GM18517 (cell line): Measurements from ENCODE around the gene PNMA3.
"Not testable (repeated sequence)": the region's sequence is repeated elsewhere in the genome, so short reads cannot be mapped to it uniquely, and the experiment has no call there.

Experiments used
- ATAC-seq: cut with Tn5 transposase; IDR thresholded peaks from one replicate; pipeline ENCODE4 v1.9.1; 2021; ENCODE audit warnings: mild to moderate bottlenecking, moderate library complexity; ENCODE audit not compliant: unreplicated experiment

The PNMA3 gene, protein sequence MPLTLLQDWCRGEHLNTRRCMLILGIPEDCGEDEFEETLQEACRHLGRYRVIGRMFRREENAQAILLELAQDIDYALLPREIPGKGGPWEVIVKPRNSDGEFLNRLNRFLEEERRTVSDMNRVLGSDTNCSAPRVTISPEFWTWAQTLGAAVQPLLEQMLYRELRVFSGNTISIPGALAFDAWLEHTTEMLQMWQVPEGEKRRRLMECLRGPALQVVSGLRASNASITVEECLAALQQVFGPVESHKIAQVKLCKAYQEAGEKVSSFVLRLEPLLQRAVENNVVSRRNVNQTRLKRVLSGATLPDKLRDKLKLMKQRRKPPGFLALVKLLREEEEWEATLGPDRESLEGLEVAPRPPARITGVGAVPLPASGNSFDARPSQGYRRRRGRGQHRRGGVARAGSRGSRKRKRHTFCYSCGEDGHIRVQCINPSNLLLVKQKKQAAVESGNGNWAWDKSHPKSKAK

DNA sequence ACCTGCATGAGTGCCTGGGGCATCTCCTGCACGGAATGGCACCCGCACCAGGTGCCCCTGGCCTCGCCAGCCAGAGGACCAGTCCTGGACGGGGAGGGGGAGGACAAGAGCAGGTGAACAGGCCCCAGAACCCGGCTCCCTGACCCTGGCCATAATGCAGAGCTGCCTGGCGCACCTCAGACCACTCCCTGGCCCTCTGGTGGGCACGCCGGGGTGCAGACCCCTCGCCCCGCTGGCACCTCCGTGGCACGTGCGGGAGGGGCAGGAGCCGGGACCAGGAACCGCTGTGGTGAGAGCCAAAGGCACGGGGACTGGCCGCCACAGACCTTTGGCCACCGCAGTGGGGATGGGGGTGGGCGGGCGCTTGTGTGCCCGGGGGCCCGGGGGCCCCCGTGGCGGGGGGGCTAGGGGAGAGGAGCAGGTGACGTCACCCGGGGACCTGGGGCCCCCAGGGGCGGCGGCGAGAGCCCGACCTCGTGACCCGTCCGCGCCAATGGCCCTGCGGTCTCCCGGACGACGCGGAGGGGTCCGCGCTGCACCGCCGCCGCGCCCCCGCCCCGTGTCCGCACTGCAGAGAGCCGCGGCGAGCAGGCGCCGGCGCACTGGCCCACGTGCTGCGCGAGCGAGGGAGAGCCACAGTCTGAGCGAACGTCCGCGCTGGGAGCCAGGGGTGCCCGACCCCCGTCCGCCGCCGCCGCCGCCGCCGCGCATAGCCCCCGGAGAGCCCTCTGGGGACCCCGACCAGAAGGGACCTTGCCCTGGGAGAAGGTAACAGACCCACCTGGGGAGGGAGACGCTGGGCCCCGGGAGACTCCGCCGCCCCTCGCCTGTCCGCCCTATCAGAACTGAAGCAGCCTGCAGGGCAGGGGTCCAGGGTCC lies at the start of gene PNMA3:
PNMA3 (plus strand) TSS at position 600 of the 879 bp plus-strand sequence. CDS start 586 bp downstream, outside the sequence.
- ATAC-seq = no peak

DNA sequence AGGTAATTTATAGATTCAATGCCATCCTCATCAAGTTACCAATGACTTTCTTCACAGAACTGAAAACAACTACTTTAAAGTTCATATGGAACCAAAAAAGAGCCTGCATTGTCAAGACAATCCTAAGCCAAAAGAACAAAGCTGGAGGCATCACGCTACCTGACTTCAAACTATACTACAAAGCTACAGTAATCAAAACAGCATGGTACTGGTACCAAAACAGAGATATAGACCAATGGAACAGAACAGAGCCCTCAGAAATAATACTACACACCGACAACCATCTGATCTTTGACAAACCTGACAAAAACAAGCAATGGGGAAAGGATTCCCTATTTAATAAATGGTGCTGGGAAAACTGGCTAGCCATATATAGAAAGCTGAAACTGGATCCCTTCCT lies 39.1 kb upstream of the PNMA3 start:
- ATAC-seq = not testable (repeated sequence)

DNA sequence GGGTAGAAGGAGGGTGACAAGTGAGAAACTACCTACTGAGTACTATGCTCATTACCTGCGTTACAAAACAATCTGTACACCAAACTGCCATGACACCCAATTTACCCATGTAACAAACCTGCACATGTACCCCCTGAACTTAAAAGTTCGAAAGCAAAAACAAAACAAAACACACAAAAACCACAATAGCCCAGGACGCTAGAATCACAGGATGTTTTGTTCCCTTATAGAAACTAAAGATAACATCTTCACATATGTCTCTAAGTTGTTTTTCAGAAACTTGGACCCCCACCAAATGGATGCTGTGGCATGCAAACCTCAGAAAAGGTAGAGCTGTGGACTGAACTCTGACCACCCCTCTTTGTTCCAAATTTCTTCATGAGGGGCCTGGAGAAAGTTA lies 37.1 kb upstream of the PNMA3 start:
- ATAC-seq = no peak

DNA sequence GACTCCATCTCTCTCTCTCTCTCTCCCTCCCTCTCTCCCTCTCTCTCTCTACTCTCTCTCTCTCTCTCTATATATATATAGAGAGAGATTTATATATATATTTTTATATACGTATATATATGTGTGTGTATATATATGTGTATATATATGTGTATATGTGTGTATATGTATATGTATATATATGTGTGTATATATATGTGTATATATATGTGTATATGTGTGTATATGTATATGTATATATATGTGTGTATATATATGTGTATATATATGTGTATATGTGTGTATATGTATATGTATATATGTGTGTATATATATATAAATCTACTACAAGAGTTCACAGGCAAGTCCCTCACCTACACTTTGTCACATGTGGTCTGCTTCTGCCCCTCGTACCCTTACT lies 29.8 kb upstream of the PNMA3 start:
- not testable (repeated sequence) for ATAC-seq

DNA sequence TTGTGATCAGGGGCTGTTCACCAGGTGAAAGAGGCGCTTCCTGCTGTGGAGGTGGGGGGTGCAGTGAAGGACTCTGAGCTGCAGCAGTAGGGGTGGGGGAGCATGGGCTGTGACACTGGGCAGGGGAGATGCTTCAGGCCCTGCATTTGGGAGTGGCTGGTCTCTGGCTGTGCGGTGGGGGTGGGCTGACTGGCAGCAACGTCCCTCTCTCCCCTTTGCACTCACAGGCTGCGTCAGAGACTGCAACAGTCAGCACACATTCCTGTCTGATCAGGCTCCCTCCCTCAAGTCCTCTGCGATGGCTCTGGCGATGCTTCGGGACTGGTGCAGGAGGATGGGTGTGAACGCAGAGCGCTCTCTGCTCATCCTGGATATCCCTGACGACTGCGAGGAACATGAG lies 27.8 kb upstream of the PNMA3 start:
- not testable (repeated sequence) for ATAC-seq

DNA sequence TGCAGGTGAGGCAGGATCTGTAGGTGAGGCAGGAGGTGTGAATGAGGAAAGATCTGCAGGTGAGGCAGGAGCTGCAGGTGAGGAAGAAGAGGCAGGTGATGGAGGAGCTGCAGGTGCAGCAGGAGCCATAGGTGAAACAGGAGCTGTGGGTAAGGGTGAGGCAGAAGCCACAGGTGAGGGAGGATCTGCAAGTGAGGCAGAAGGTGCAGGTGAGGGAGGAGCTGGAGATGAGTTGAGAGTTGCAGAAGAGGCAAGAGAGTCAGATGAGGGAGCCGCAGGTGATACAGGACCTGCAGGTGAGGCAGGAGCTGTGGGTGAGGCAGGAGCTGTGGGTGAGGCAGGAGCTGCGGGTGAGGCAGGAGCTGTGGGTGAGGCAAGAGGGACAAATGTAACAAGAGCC lies 27.1 kb upstream of the PNMA3 start:
- ATAC-seq = no peak

DNA sequence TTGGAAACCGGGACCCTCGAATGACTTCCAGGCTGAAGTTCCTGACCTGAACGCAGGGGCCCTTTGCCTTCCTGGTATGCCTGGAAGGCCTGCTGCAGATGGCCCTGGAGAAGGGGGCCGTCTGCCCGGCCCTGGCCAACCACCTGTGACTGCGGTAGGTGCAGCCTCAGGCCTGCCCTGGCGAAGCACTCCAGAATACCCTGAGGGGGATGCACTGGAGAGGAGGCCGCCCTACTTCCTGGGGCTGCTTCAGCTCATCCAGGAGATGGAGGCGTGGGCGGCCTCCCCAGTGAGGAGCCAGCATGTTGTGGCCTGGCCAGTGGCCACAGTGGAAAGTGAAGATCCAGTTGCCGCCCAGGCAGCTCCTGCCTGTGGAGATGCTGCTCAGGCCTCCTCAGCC lies 26.4 kb upstream of the PNMA3 start:
- ATAC-seq = no peak

DNA sequence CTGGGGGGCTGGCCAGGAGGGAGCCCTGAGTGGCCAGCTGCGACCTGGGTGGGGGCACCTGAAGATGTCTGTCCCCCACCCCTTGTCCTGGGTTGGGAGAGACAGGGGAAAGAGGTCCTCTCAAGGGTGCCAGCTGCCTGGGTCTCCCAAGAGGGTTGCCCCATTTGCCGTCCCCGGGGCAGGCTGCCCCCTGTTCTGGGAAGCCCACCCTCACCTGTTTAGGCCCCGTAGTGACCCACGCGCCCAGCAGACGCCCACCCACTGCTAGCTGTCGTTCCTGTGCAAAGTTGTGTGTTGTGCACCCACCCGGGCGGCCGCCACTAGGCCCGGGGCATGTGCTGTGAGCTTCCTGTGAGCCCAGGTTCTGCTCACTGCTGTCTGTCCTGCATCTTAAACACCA lies 25.5 kb upstream of the PNMA3 start:
- ATAC-seq = no peak

DNA sequence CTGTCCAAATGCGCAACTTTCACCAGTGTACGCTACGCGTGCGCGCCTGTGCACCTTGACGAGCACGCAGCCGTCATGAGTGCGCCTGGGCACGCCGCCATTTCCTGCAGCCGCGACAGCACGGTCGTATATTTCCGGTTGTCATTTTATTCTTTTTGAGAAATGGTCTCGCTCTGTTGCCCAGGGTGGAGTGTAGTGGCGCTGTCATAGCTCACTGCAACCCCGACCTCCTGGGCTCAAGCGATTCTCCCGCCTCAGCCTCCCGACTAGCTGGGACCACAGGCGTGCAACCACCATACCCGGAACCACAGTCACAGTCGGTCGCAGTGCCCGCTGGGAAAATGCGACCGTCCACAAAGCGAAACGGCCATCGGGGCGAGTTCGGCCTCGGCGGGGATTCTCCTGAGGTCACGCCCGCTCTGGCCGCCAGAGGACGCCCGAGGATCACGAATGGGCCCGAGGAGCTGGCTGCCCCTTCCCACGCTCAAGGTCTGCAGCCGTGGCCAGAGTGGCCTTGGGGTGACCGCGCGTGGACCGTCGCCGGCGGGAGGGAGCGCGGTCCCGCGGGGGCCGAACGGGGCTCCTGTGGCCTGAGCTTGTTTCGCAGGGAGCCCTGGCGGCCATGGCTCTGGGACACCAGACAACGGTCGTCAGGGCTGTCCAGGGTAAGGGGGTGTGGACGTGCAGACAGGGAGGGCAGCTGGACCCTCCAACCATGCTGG lies 23.7 kb upstream of the PNMA3 start:
- ATAC-seq = peak; percentile 81

DNA sequence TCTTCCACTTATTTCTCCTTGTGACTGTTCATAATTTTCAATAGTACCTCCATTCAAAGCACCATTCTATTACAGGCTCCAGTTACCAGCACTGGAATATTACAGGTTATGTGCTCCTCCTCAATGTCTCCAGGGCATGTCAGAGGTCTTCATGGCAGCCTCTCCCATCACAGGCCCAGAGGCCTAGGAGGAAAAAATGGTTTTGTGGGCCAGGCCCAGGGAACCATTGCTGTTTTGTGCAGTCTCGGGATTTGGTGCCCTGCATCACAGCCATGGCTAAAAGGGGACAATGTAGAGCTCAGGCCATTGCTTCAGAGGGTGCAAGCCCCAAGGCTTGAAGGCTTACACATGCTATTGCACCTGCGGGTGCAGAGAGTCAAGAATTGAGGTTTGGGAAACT lies 7.2 kb upstream of the PNMA3 start:
- ATAC-seq = no peak

DNA sequence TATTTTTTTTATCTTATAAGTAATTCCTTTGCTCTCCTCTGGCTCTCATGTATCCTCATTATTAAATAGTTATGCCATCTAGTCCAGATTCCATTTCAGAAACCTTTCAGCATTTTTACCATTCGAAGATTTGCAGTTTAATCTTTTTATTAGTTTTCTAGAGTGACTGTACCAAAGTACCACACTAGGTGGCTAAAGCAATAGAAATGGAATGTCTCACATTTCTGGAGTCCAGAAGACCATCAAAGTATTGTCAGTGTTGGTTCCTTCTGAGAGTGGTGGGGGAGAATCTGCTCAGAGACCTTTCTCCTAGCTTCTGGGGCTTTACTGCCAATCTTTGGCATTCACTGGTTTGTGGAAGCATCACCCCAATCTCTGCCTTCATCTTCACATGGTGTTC lies 3.7 kb upstream of the PNMA3 start:
- no peak for ATAC-seq

DNA sequence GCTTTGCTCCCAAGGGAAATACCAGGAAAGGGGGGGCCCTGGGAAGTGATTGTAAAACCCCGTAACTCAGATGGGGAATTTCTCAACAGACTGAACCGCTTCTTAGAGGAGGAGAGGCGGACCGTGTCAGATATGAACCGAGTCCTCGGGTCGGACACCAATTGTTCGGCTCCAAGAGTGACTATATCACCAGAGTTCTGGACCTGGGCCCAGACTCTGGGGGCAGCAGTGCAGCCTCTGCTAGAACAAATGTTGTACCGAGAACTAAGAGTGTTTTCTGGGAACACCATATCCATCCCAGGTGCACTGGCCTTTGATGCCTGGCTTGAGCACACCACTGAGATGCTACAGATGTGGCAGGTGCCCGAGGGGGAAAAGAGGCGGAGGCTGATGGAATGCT lies 1.0 kb downstream of the PNMA3 start:
- no peak for ATAC-seq

DNA sequence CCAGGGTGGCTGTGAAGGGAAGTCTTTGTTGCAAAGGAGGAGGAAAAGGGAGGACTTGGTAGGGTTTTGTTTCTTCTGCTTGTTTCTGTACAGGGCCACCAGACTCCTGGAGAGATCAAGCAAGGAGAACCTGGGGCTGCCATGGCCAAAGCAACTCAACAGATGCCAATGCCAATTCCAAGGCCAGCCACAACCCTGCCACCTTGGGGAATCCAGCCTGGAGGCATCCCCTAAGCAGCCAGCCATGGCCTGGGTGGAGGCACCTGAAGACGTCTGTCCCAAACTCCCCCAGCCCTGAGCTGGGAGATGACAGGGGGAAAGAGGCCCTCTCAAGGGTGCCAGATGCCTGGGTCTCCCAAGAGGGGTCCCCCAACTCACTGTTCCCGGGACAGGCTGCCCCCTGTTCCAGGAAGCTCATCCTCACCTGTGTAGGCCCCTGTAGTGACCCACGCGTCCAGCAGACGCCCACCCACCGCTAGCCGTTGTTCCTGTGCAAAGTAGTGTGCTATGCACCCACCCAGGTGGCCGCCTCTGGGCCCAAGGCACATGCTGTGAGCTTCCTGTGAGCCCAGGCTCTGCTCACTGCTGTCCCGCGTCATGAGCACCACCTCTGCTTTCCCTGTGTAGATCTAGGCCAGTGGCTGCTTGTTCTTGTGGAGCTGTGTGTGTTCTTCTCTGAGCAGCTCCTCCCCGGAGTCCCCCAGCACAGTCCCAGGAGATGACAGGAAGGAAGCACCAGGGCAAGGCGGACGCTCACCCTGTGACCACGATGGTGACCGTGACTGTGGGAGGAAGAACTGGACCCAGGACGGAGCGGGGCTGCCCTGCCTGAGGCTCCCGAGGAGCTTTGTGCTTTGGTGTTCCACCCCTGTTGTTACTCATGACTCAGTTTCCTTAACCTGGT lies 3.2 kb downstream of the PNMA3 start:
- no peak for ATAC-seq

DNA sequence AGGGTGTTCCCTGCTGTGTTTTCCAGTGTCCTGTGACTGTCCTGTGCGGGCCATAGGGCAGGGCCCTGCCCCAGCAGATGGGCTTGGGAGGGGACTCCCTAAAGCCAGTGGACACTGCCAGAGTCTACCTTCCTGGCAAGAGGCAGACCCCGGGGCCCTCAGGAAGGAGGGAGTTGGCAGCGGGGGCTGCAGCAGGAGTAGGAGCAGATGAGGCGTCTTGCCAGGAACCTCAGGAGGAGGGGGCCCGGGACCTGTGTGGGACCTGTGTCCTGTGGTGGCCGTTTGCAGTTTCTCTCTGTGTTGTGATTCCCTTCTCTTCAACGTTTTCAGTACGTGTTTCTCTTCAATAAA lies 3.8 kb downstream of the PNMA3 start:
- ATAC-seq = no peak

DNA sequence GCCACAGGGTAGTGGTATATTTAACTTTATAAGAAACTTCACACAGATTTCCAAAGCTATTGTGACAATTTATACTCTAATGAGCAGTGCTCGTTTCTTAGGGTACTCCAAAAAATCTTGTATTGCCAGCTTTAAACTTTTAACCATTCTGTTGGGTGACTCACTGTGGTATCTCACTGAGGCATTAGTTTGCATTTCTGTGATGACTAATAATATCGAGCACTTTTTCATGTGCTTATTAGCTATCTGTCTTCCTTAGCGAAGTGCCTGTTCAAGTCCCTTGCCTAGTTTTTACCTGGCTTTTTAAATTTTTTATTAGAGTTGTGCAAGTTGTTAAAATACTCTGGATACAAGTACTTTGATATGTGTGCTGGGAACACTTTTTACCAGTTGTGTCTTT lies 5.5 kb downstream of the PNMA3 start:
- no peak for ATAC-seq

DNA sequence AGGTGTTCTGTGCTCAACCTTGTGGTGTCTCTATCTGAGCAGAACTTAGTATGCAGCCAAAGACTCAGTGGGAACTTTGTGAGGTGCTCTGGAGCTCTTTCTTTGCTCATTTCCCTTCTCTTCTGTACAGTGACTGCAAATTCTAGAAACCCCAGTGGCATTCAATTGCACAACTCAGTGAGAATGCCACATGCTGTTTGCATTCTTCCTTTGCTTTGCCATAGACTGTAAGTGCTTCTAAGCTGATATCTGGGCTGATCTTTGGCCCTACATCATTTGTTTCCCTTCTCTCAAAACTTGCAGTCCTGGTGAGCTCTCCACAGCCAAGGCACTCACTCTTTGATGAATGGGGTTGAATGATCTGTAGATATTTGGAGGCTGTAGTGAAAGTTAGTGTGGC lies 7.0 kb downstream of the PNMA3 start:
- ATAC-seq = no peak

DNA sequence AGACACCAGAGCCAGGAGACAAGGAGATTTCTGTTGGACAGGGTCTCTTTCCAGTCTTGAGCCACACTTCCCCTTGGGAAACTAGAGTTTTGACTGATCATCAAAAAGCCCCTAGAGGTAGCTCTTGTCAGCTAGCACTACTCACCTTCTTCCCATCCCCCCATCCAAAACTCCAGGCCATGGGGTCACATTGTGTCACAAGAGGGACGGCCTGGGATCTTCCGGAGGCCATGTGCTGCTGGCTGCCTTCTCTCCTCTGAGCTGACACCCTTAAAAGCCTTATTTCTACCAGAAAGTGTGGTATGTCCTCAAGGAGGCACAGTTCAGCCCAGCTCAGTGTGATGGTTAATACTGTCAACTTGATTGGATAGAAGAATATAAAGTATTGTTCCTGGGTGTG lies 7.8 kb downstream of the PNMA3 start:
- ATAC-seq = no peak

DNA sequence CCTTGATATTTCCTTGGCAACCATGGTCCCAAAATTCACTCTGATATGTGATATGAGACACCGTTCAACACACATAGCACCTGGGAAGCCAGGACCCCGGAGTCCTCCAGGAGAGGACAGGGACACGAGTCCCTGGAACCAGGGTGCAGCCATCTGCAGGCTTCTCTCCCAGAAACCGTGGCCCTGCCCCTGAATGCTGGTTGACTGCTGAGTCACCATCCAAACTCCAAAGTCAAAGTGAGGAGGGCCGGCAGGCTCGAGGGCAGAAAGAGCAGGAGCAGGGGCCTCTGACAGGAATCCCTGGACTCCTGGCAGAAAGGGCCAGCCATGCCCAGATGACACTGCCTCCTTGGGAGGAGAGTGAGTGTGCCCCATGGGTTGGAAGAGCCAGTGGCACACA lies 9.1 kb downstream of the PNMA3 start:
- no peak for ATAC-seq

DNA sequence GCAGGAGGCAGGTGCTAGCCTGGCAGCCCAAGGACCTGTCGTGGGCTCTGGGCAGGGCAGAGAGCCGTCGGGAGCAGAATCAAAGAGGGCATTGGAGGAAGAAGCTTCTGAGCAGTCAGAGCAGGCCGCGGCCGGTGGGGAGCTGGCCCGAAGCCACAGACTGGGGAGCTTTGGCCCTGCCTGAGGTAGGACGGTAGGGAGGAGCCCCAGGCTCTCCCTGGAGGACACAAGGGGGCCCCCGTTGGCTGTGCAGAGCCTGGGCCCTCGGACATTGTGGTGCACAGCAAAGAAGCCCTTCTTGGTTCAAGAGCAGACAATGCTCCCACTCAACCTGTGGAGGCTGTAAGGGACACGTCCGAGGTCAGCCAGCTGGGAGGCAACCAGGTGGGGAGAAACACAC lies 10.1 kb downstream of the PNMA3 start:
- ATAC-seq = not testable (repeated sequence)

DNA sequence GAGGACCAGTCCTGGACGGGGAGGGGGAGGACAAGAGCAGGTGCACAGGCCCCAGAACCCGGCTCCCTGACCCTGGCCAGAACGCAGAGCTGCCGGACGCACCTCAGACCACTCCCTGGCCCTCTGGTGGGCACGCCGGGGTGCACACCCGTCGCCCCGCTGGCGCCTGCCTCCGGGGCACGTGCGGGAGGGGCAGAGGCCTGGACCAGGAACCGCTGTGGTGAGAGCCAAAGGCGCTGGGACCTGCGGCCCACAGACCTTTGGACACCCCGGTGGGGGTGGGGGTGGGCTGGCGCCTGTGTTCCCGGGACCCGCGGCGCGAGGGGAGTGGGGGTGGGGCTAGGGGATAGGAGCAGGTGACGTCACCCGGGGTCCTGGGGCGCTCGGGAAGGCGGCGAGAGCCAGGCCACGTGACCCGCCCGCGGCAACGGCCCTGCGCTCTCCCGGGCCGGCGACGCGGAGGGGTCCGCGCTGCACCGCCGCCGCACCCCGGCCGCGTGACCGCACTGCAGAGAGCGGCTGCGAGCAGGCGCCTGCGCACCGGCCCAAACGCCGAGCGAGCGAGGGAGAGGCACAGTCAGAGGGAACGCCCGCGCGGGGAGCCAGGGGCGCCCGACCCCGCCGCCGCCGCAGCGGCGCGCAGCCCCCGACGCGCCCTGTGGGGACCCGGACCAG lies 15.8 kb downstream of the PNMA3 start, which contains the start of gene PNMA6A:
PNMA6A (plus strand) TSS at position 546 of the 675 bp plus-strand sequence. CDS start 609 bp downstream, outside the sequence.
- not testable (repeated sequence) for ATAC-seq
